Measurements from ENCODE around the gene NBPF10.
A peak's percentile ranks its signal among the peaks of the same experiment; 100 is the strongest.
"Not testable (repeated sequence)": the region's sequence is repeated elsewhere in the genome, so short reads cannot be mapped to it uniquely, and the experiment has no call there.

GRCh38 chr1:146144465-146144864 is at the start of gene NBPF10:
- not testable (repeated sequence) for TF ChIP-seq POLR2AphosphoS5 (IDR thresholded peaks at IDR 0.05; ENCODE audit: low read depth, low read length); MAX (IDR thresholded peaks at IDR 0.05; ENCODE audit: low read depth); SMC3 (IDR thresholded peaks at IDR 0.05; ENCODE audit: low read depth, low read length); YY1 (IDR thresholded peaks at IDR 0.05; ENCODE audit: low read depth); TCF12 (IDR thresholded peaks at IDR 0.05); MXI1 (IDR thresholded peaks at IDR 0.05; ENCODE audit: low read depth, low read length); REST (IDR thresholded peaks at IDR 0.05; ENCODE audit: low read depth, low read length); JUND (IDR thresholded peaks at IDR 0.05)
- peak; percentile 27 for TF ChIP-seq CTCF (IDR thresholded peaks at IDR 0.05)
